KBM-7 (cell line): Measurements from ENCODE around the gene SF3B3.
A peak's percentile ranks its signal among the peaks of the same experiment; 100 is the strongest.

Experiments used
- DNase-seq: peaks from one replicate; pipeline ENCODE4 v3.0.0-alpha.2; 2015
- in situ Hi-C: fragments of 300-500 bp; cut with MboI; formaldehyde crosslinking; loops from 2 replicates; pipeline ENCODE4 v1.14.3; 2020; ENCODE audit warnings: low sequenced_read_pairs, low pct_unique_long_range_greater_than_20kb, mixed read lengths

SF3B3 gene

GRCh38 chr16:70523743-70524398 is at the start of gene SF3B3:
TSS of gene SF3B3 (plus strand) at chr16:70523816. CDS start at chr16:70526657, 2,841 bp downstream.
- in situ Hi-C loops = no loop called here
- peak; percentile 89 for DNase-seq

DNA sequence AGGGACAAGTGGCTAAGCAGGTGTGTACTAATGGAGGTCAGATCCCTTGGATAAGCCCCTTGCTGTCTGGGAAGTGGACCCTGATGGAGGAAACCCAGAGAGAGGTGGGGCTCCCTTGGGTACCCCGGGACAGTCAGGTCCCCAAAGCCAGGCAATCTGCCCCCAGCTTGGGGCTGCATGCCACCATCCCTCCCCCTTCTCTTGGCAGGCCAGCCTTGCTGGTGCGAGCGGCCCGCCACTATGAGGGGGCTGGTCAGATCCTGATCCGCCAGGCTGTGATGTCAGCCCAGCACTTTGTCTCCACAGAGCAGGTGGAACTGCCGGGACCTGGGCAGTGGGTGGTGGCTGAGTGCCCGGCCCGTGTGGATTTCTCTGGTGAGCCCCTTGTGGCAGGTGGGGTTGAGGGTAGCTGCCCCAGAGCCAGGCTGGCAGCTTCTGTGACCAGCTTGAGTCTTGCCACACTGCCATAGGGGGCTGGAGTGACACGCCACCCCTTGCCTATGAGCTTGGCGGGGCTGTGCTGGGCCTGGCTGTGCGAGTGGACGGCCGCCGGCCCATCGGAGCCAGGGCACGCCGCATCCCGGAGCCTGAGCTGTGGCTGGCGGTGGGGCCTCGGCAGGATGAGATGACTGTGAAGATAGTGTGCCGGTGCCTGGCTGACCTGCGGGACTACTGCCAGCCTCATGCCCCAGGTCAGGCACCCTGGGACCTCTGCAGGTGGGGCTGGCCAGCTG is 49.1 kb upstream of the SF3B3 start:
- DNase-seq = no peak
- in situ Hi-C loops = no loop called here

GRCh38 chr16:70475054-70475871 is 48.4 kb upstream of the SF3B3 start:
- in situ Hi-C loops = no loop called here
- no peak for DNase-seq

- DNase-seq = no peak
- in situ Hi-C loops = no loop called here
Observed at GRCh38 chr16:70476272-70477020, 47.2 kb upstream of the SF3B3 start.

DNA sequence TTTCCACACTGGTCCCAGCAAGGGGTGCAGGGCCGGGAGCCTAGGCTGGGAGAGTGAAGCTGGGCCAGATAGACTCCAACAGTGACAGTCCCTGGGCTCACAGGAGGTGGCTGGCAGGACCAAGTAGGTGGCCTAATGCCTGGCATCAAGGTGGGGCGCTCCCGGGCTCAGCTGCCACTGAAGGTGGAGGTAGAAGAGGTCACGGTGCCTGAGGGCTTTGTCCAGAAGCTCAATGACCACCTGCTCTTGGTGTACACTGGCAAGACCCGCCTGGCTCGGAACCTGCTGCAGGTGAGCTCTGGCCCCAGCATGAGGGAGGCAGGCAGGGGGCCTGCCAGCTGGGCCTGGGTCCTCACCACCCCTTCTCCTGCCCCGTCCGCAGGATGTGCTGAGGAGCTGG is 45.4 kb upstream of the SF3B3 start:
- DNase-seq = no peak
- in situ Hi-C loops = no loop called here

- in situ Hi-C loops = no loop called here
Observed at GRCh38 chr16:70478912-70479341, 44.7 kb upstream of the SF3B3 start.

GRCh38 chr16:70480127-70481105 is 43.2 kb upstream of the SF3B3 start:
- in situ Hi-C loops = no loop called here
- DNase-seq = no peak

More at GRCh38 chr16:70478912-70479341, 44.7 kb upstream of the SF3B3 start:
- DNase-seq = no peak

GRCh38 chr16:70481929-70482536 is 41.6 kb upstream of the SF3B3 start:
- in situ Hi-C loops = no loop called here
- DNase-seq = no peak

- in situ Hi-C loops = no loop called here
- DNase-seq = no peak
Observed at GRCh38 chr16:70482624-70483023, 41.0 kb upstream of the SF3B3 start.

- in situ Hi-C loops = no loop called here
- no peak for DNase-seq
Observed at GRCh38 chr16:70483426-70483825, 40.2 kb upstream of the SF3B3 start.

GRCh38 chr16:70484867-70485266 is 38.7 kb upstream of the SF3B3 start:
- in situ Hi-C loops = no loop called here
- DNase-seq = no peak

DNA sequence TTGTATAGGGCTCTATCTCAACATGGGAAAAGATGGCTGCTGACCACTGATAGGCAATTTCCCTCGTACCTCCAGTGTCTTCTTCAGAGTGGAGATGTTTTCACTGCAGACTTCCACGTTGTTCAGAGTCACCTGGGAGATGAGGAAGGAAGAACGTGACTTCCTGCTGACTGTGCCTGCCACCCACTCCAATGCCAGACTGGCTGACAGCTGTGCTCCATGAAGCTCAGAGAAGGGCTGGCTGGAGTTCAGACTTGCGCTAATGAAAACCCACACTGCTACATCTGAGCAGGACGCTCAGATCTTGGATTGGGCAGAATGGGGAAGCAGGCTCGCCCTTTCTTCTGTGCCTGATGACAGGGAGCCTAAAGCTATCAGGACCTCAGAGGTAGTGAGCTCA is 33.4 kb upstream of the SF3B3 start:
- in situ Hi-C loops = no loop called here
- DNase-seq = peak; percentile 57

- in situ Hi-C loops = no loop called here
- DNase-seq = no peak
Observed at GRCh38 chr16:70493802-70494201, 29.8 kb upstream of the SF3B3 start.

GRCh38 chr16:70494202-70494770 is 29.3 kb upstream of the SF3B3 start:
- DNase-seq = no peak
- in situ Hi-C loops = no loop called here

DNA sequence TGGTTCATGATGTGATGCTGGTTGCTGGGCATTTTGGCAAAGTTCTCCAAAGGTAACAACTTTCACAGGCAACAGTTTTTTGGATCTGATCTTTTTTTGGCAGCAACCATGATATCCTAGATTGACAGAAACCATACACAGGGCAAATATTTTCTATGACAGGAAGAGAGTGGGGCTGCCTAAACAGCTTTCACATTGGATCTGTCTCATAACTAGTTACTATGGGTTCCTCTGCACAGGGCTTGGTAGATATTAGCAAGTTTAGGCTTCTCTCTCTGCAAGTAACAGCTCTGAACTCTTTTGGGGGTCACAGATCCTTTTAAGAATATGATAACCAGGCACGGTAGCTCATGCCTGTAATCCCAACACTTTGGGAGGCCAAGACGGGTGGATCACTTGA is 28.8 kb upstream of the SF3B3 start:
- in situ Hi-C loops = no loop called here
- no peak for DNase-seq

- DNase-seq = no peak
- in situ Hi-C loops = no loop called here
Observed at GRCh38 chr16:70495425-70496182, 28.0 kb upstream of the SF3B3 start.

GRCh38 chr16:70496513-70496912 is 27.1 kb upstream of the SF3B3 start:
- DNase-seq = no peak
- in situ Hi-C loops = no loop called here
